IPS-18c (cell line): ENCODE measurements around the gene NUP85.
"Not testable (repeated sequence)": the region's sequence is repeated elsewhere in the genome, so short reads cannot be mapped to it uniquely, and the experiment has no call there.

Experiments
- H3K4me3 ChIP-seq: 2 replicates; pipeline ENCODE4 v1.7.0; 2013; ENCODE audit warnings: low read depth, mild to moderate bottlenecking, low read length, moderate library complexity; ENCODE audit not compliant: insufficient read depth
- H3K9me3 ChIP-seq: one replicate; pipeline ENCODE4 v1.6.1; 2013; ENCODE audit warnings: mild to moderate bottlenecking, low read length, moderate library complexity; ENCODE audit not compliant: control insufficient read depth, insufficient read depth

The NUP85 gene

GRCh38 chr17:75271233-75271954, 65.9 kb downstream of the NUP85 start:
- peak overlapping the region; percentile 91 for H3K4me3 ChIP-seq
- no peaks in the 10 kb centered on the region for H3K9me3 ChIP-seq

- Histone ChIP-seq H3K9me3 (no peaks in the 10 kb centered on the region), H3K4me3 (peak overlapping the region; percentile 91)
Observed at GRCh38 chr17:75271955-75272847, 66.7 kb downstream of the NUP85 start.

GRCh38 chr17:75272848-75273184, 67.3 kb downstream of the NUP85 start:
- H3K4me3 ChIP-seq = no peak overlapping the region
- H3K9me3 ChIP-seq = no peaks in the 10 kb centered on the region

GRCh38 chr17:75273977-75274708, 68.7 kb downstream of the NUP85 start:
- Histone ChIP-seq H3K9me3 (no peaks in the 10 kb centered on the region), H3K4me3 (no peak overlapping the region)

- Histone ChIP-seq H3K9me3 (no peaks in the 10 kb centered on the region), H3K4me3 (no peak overlapping the region)
Observed at GRCh38 chr17:75277664-75278071, 72.2 kb downstream of the NUP85 start.

- H3K9me3 ChIP-seq, H3K4me3 ChIP-seq: not testable (repeated sequence)
Observed at GRCh38 chr17:75280189-75280588, 74.7 kb downstream of the NUP85 start.

- H3K4me3 ChIP-seq = no peak overlapping the region
- no peaks in the 10 kb centered on the region for H3K9me3 ChIP-seq
Observed at GRCh38 chr17:75285123-75285522, 79.6 kb downstream of the NUP85 start.
